IPS-18a (cell line): ENCODE measurements around the gene DPM1.

Experiments
- H3K27ac ChIP-seq: one replicate; pipeline ENCODE4 v1.5.1; 2013; ENCODE audit warnings: low read length
- H3K27me3 ChIP-seq: one replicate; pipeline ENCODE4 v1.6.1; 2013; ENCODE audit warnings: mild to moderate bottlenecking, low read length; ENCODE audit not compliant: control insufficient read depth, insufficient read depth
- H3K36me3 ChIP-seq: one replicate; pipeline ENCODE4 v1.6.1; 2013; ENCODE audit warnings: low read depth, low read length; ENCODE audit not compliant: control insufficient read depth
- H3K4me1 ChIP-seq: one replicate; pipeline ENCODE4 v1.6.1; 2013; ENCODE audit warnings: low read depth, low read length; ENCODE audit not compliant: control insufficient read depth
- H3K4me3 ChIP-seq: one replicate; pipeline ENCODE4 v1.5.1; 2013; ENCODE audit warnings: low read length
- H3K9ac ChIP-seq: one replicate; pipeline ENCODE4 v1.6.1; 2013; ENCODE audit warnings: mild to moderate bottlenecking, low read length, moderate library complexity
- H3K9me3 ChIP-seq: one replicate; pipeline ENCODE4 v1.6.1; 2013; ENCODE audit warnings: low read depth, low read length; ENCODE audit not compliant: control insufficient read depth

Gene DPM1

DNA sequence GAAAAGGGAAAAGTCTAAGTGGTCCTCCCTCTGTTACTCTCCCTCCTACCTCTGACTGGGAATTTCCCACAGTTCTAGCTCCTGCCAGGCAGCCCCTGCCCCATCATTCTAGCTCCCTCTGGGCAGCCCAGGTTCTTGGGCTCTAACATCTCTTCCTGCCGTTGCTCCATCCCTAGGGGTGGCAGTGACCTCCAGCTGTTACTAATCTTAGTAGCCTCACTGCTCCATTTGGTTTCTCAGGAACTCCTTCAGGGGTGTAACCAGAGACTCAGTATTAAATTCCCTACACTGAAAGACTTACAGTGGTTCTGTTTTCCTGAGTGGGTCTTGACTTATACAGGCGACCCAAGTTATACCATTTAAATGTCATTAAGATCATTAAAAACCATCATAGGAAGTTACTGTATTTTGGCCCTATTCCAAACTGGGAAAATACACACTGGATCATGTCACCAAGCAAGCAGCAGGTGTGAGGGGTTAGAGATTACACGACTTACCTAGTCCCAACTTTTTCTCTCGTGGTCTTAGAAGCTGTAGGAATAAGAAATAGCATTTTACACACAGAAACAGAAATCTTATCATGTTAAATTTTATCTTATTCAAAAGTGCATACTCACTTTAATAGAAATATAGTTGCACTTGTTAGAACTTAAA lies 10.1 kb downstream of the DPM1 start:
- Histone ChIP-seq H3K9ac (no peak overlapping the region), H3K27me3 (no peaks in the 10 kb centered on the region), H3K36me3 (peaks cover 81% of the 10 kb centered on the region), H3K4me1 (no peaks in the 10 kb centered on the region), H3K9me3 (no peaks in the 10 kb centered on the region), H3K4me3 (no peak overlapping the region), H3K27ac (no peak overlapping the region)

DNA sequence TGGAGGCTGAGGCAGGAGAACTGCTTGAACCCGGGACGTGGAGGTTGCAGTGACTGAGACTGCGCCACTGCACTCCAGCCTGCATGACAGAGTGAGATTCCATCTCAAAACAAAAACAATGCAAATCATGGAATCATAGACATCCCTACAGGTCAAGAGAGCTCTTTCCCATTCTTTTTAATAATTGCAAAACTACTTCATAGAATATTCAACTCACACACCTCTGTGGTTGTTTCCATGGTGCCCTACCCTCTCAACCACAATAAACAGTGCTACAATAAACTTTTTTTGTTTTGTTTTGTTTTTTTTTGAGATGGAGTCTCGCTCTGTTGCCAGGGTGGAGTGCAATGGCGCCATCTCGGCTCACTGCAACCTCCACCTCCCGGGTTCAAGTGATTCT lies 15.3 kb downstream of the DPM1 start:
- H3K9ac ChIP-seq: no peak overlapping the region
- no peak overlapping the region for H3K4me3 ChIP-seq
- no peak overlapping the region for H3K27ac ChIP-seq
- no peaks in the 10 kb centered on the region for H3K4me1 ChIP-seq
- no peaks in the 10 kb centered on the region for H3K9me3 ChIP-seq
- H3K36me3 ChIP-seq: peaks cover 73% of the 10 kb centered on the region
- H3K27me3 ChIP-seq: no peaks in the 10 kb centered on the region

GRCh38 chr20:50933589-50933988 lies 24.7 kb downstream of the DPM1 start:
- Histone ChIP-seq H3K9me3 (no peaks in the 10 kb centered on the region), H3K9ac (no peak overlapping the region), H3K27me3 (no peaks in the 10 kb centered on the region), H3K36me3 (peaks cover 49% of the 10 kb centered on the region), H3K4me1 (peaks cover 15% of the 10 kb centered on the region), H3K4me3 (no peak overlapping the region), H3K27ac (no peak overlapping the region)

- Histone ChIP-seq H3K4me1 (peaks cover 20% of the 10 kb centered on the region), H3K27ac (peak overlapping the region; percentile 89), H3K9ac (peak overlapping the region; percentile 86), H3K27me3 (no peaks in the 10 kb centered on the region), H3K9me3 (no peaks in the 10 kb centered on the region), H3K4me3 (no peak overlapping the region), H3K36me3 (peaks cover 57% of the 10 kb centered on the region)
Observed at GRCh38 chr20:50932691-50933280, 25.5 kb downstream of the DPM1 start.

DNA sequence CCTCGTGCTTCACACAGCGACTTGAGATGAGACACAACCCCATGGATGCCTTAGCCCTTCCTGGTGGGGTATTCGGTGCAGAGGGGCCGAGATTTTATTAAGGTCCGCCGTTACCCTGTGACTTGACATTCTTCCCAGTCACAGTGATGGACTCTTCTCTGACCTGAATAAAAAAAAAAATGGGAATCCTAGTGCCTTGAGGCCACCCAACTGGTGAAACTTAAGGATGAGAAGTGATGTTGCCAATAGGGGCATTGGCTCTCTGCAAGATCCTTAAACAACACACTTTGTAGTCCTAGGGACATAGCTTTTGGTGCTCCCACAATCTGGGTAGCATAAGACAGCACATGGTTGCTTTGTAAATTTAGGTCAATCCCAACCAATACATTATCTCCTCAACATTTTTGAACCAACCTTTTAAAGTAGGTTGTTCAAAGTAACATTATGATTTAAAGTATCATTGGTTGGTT lies 26.3 kb downstream of the DPM1 start:
- Histone ChIP-seq H3K4me1 (peaks cover 20% of the 10 kb centered on the region), H3K9ac (peak overlapping the region; percentile 86), H3K36me3 (peaks cover 61% of the 10 kb centered on the region), H3K27me3 (no peaks in the 10 kb centered on the region), H3K9me3 (no peaks in the 10 kb centered on the region), H3K27ac (peak overlapping the region; percentile 89), H3K4me3 (peak overlapping the region; percentile 37)

- Histone ChIP-seq H3K27me3 (no peaks in the 10 kb centered on the region), H3K27ac (peak within 1 kb of the TSS; percentile 97), H3K4me1 (peaks cover 23% of the 10 kb centered on the region), H3K4me3 (peak within 1 kb of the TSS; percentile 83), H3K9ac (peak within 1 kb of the TSS; percentile 93), H3K9me3 (no peaks in the 10 kb centered on the region), H3K36me3 (peaks cover 60% of the 10 kb centered on the region)
Observed at GRCh38 chr20:50931306-50932015, 26.9 kb downstream of the DPM1 start, which contains the start of gene ADNP. Gene ADNP, minus strand, starts transcription at chr20:50931437. Its CDS starts 27,441 bp downstream, at chr20:50903996.

DNA sequence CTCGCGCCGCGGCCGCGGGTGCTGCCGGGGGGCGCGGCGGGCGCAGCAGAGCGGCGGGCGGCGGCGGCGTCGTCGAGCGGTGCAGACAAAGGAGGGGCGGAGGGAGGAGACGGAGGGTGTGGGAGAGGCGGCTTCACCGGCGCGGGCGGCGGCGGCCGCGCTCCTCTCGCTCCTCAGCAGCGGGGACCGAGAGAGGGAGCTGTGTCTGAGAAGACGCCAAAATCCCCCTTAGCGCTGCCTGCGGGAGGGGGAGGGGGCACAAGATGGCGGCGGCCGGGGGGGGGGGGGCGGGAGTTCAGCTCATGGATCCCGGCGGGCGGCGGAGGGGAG lies 27.4 kb downstream of the DPM1 start:
- Histone ChIP-seq H3K36me3 (peaks cover 57% of the 10 kb centered on the region), H3K27me3 (no peaks in the 10 kb centered on the region), H3K27ac (no peak overlapping the region), H3K4me3 (no peak overlapping the region), H3K9me3 (no peaks in the 10 kb centered on the region), H3K9ac (peak overlapping the region; percentile 86), H3K4me1 (peaks cover 24% of the 10 kb centered on the region)

- no peaks in the 10 kb centered on the region for H3K9me3 ChIP-seq
- H3K36me3 ChIP-seq: peaks cover 56% of the 10 kb centered on the region
- no peaks in the 10 kb centered on the region for H3K27me3 ChIP-seq
- H3K4me3 ChIP-seq: peak overlapping the region; percentile 83
- peak overlapping the region; percentile 85 for H3K27ac ChIP-seq
- peaks cover 24% of the 10 kb centered on the region for H3K4me1 ChIP-seq
- H3K9ac ChIP-seq: peak overlapping the region; percentile 93
Observed at GRCh38 chr20:50930139-50930975, 28.0 kb downstream of the DPM1 start.

GRCh38 chr20:50929299-50930138 lies 28.8 kb downstream of the DPM1 start:
- Histone ChIP-seq H3K36me3 (peaks cover 56% of the 10 kb centered on the region), H3K27ac (peak overlapping the region; percentile 85), H3K4me1 (peaks cover 24% of the 10 kb centered on the region), H3K27me3 (no peaks in the 10 kb centered on the region), H3K9ac (peak overlapping the region; percentile 93), H3K4me3 (peak overlapping the region; percentile 83), H3K9me3 (no peaks in the 10 kb centered on the region)

DNA sequence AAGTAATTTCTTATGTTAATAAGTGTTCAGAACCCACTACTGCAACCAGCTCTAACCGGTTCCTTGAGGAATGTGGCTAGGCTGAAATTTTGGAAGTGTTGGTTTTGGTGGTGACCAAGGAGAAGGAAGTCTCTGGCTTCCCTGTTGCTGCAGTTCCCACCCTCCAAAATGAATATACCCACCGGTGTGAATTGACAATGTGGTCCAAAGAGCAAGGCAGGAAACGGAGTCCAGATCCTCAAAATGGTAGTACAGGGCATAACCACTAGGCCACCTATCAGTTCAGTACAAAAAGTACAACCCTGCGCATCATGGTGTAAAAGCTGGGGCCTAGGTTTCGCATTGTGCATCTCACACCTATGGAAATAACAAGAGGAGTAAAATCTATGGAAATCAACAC lies 29.9 kb downstream of the DPM1 start:
- no peaks in the 10 kb centered on the region for H3K9me3 ChIP-seq
- H3K36me3 ChIP-seq: peaks cover 55% of the 10 kb centered on the region
- H3K27ac ChIP-seq: no peak overlapping the region
- no peaks in the 10 kb centered on the region for H3K27me3 ChIP-seq
- H3K9ac ChIP-seq: no peak overlapping the region
- H3K4me1 ChIP-seq: peaks cover 24% of the 10 kb centered on the region
- H3K4me3 ChIP-seq: peak overlapping the region; percentile 83
